Esophagus (tissue), 2 donors: ENCODE results near the gene KLHL4. TPM values are rescaled to one million over a fixed set of nuclear protein-coding genes. Genes with fewer than 3 reads are reported as not detected.
"Not testable (repeated sequence)": the region's sequence is repeated elsewhere in the genome, so short reads cannot be mapped to it uniquely, and the experiment has no call there.

Source experiments
- H3K27ac ChIP-seq, 2 donors: one replicate each; pipeline ENCODE4 v1.5.1; 2013; ENCODE audit warnings: low read depth in 2 of 2, mild to moderate bottlenecking in 2 of 2, inconsistent platforms in 1 of 2, low read length in 1 of 2, moderate library complexity in 1 of 2
- H3K27me3 ChIP-seq, 2 donors: one replicate each; pipeline ENCODE4 v1.6.1; 2013; ENCODE audit warnings: low read length in 2 of 2, control low read depth in 1 of 2, mild to moderate bottlenecking in 1 of 2; ENCODE audit not compliant: insufficient read depth in 2 of 2, control insufficient read depth in 1 of 2
- H3K36me3 ChIP-seq, 2 donors: one replicate each; pipeline ENCODE4 v1.6.1; 2013; ENCODE audit warnings: low read length in 1 of 2; ENCODE audit not compliant: control insufficient read depth in 2 of 2, insufficient read depth in 2 of 2
- H3K4me1 ChIP-seq, 2 donors: one replicate each; pipeline ENCODE4 v1.6.1; 2013; ENCODE audit warnings: low read length in 1 of 2; ENCODE audit not compliant: control insufficient read depth in 2 of 2, insufficient read depth in 2 of 2
- H3K4me3 ChIP-seq, 2 donors: one replicate each; pipeline ENCODE4 v1.5.1; 2013; ENCODE audit warnings: low read length in 2 of 2, mild to moderate bottlenecking in 2 of 2, low read depth in 1 of 2, moderate library complexity in 1 of 2
- H3K9me3 ChIP-seq, 2 donors: one replicate each; pipeline ENCODE4 v1.6.1; 2013; ENCODE audit warnings: mild to moderate bottlenecking in 2 of 2, low read depth in 1 of 2, low read length in 1 of 2, moderate library complexity in 1 of 2; ENCODE audit not compliant: control insufficient read depth in 2 of 2, insufficient read depth in 1 of 2
- WGBS, 2 donors: extraction: QIAGEN DNeasy Blood & Tissue Kit; methylation state at CpG; one replicate each; pipeline ENCODE4 v1.1.7; 2013; 5-methylcytosine and 5-hydroxymethylcytosine counted together
- polyA plus RNA-seq, 2 donors: library from polyadenylated mRNA; stranded (reverse); fragments of 200-250 nt; gene quantifications; one replicate each; pipeline ENCODE4 v1.2.3, GENCODE V29; 2013
- donor health status: healthy with polysubstance abuse.
- donor health status: Bipolar disorder and iron deficiency.

Gene KLHL4
- polyA plus RNA-seq, 2 donors = 0.05 to 0.06 TPM

DNA sequence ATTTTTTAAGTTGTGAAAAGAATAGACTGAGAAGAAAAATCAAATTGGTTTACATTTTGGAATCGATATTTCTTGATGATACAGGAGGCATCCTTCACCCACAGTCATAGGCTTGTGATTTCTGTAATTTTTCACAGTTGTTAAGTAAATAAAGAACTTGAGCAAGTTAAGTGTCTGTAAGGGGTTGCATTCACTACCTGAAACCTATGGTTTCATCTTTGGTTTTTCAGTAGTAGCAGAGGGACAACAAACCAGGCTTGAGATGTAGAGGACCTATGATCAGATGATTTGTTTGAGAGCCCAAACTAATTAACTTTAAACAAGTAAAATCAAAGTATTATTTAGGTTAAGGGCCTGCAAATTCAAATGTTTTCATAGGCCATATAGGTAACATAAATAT lies 175.6 kb downstream of the KLHL4 start:
- Histone ChIP-seq H3K27ac (no peak overlapping the region), H3K27me3 (no peaks in the 10 kb centered on the region), H3K4me1 (no peaks in the 10 kb centered on the region), H3K4me3 (no peak overlapping the region), H3K9me3 (no peaks in the 10 kb centered on the region), H3K36me3 (no peaks in the 10 kb centered on the region)
- 67 to 80% methylated on average over 1 of the region's 1 CpG for whole genome bisulfite sequencing, 2 donors

DNA sequence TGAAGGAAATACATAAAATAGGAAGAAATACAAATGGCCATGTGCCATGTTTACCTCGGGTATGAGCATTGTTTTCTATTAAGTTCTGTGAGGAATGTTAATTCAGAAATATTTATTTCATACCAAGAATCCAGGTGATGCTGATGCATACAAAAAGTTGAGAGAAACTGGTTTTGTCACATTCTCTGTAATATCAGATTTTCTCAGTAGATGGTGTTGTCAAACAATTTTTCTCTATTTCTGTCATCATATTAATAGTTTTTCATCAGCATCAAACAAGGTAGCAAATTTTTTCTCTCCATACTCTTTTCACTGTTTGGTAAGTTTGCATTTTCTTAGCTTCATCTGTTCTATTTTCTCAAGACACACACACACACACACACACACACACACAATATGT lies 179.8 kb downstream of the KLHL4 start:
- 43 to 44% methylated on average over 1 of the region's 1 CpG for WGBS, 2 donors
- no peak overlapping the region for H3K4me3 ChIP-seq

DNA sequence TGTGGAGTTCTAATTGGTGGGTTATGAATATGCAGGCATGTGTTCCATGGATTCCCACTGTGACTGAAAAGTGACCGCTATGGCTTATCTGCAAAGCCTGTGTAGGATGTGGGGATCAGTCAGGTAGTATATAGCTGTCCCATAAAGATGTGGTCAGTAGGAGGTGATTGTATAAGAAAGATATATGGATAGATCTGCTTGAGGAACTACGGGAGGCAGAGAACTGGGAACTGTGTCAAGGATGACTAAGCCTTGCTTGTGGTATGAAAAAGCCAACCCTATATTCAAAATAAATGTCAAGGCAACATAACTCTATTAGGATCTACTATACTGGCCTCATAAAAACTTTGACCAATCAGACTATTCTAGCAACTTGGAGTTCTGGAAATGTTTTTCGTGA lies 185.2 kb downstream of the KLHL4 start:
- no peaks in the 10 kb centered on the region for H3K4me1 ChIP-seq
- no peaks in the 10 kb centered on the region for H3K9me3 ChIP-seq
- H3K27me3 ChIP-seq = no peaks in the 10 kb centered on the region
- H3K36me3 ChIP-seq = no peaks in the 10 kb centered on the region
- 65 to 78% methylated on average over 3 of the region's 3 CpGs for WGBS, 2 donors
- H3K4me3 ChIP-seq = no peak overlapping the region
- no peak overlapping the region for H3K27ac ChIP-seq

More for the DNA sequence above, 179.8 kb downstream of the KLHL4 start:
- Histone ChIP-seq H3K36me3 (no peaks in the 10 kb centered on the region), H3K27me3 (no peaks in the 10 kb centered on the region), H3K9me3 (no peaks in the 10 kb centered on the region), H3K27ac (no peak overlapping the region), H3K4me1 (no peaks in the 10 kb centered on the region)

DNA sequence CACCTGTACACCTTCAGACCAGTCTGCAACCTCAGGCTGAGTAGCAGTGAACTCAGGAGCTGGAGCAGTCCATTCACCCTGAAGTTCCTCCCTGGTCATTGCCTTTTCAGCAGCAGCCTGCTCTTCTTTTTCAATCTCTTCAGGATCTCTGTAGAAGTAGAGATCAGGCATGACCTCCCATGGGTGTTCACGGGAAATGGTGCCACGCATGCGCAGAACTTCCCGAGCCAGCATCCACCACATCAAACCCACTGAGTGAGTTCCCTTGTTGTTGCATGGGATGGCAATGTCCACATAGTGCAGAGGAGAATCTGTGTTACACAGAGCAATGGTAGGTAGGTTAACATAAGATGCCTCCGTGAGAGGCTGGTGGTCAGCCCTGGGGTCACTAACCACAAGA lies 185.9 kb downstream of the KLHL4 start:
- H3K4me1 ChIP-seq, H3K27ac ChIP-seq, H3K9me3 ChIP-seq, H3K36me3 ChIP-seq, H3K27me3 ChIP-seq, H3K4me3 ChIP-seq: not testable (repeated sequence)
- WGBS, 2 donors = 80 to 84% methylated on average over 1 to 4 of the region's 5 CpGs

DNA sequence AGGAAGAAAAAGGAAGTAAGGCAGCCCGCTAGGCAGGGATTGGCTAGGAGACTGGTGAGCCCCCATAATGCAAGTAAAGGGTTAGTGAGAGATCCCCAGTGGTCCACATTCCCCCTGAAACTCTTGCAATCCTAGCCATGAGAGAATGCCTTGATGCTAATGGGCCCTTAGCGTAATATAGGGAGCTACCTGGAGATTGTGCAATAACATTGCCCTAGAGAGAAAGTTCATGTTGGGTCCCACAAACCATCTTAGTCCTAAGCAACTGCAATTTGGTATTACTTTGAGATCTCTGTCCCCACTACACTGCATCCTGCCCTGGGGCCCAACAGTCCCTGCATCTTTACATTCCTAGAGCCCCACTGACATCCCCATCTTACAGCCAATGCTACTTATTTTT lies 188.5 kb downstream of the KLHL4 start:
- Histone ChIP-seq H3K9me3 (no peaks in the 10 kb centered on the region), H3K27me3 (no peaks in the 10 kb centered on the region), H3K4me3 (no peak overlapping the region), H3K36me3 (no peaks in the 10 kb centered on the region), H3K4me1 (no peaks in the 10 kb centered on the region), H3K27ac (no peak overlapping the region)
- WGBS, 2 donors = 90 to 94% methylated on average over 2 of the region's 2 CpGs

DNA sequence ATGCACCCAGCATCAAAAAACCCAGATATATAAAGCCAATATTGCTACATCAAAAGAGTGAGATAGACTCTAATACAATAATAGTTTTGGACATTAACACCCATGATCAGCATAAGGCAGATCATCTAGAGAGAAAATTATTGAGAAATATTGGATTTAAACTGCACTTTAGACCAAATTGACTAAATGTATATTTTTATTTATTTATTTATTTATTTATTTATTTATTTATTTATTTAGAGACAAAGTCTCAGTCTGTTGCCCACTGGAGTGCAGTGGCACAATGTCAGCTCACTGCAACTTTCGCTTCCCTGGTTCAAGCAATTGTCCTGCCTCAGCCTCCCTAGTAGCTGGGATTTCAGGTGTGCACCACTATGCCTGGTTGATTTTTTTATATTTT lies 193.0 kb downstream of the KLHL4 start:
- Histone ChIP-seq H3K4me1 (no peaks in the 10 kb centered on the region), H3K9me3 (peaks cover 0 to 3% of the 10 kb centered on the region in 2 donors), H3K27me3 (no peaks in the 10 kb centered on the region), H3K4me3 (no peak overlapping the region), H3K36me3 (no peaks in the 10 kb centered on the region), H3K27ac (no peak overlapping the region)
- 88 to 97% methylated on average over 1 of the region's 1 CpG for WGBS, 2 donors
